ENCODE results near the gene TRIAP1. TPM values are rescaled to one million over a fixed set of nuclear protein-coding genes. Genes with fewer than 3 reads are reported as not detected.

TRIAP1 gene
- total RNA-seq, 4 donors from 2014 or later = 2.4 to 17.0 (median 7.0) TPM

DNA sequence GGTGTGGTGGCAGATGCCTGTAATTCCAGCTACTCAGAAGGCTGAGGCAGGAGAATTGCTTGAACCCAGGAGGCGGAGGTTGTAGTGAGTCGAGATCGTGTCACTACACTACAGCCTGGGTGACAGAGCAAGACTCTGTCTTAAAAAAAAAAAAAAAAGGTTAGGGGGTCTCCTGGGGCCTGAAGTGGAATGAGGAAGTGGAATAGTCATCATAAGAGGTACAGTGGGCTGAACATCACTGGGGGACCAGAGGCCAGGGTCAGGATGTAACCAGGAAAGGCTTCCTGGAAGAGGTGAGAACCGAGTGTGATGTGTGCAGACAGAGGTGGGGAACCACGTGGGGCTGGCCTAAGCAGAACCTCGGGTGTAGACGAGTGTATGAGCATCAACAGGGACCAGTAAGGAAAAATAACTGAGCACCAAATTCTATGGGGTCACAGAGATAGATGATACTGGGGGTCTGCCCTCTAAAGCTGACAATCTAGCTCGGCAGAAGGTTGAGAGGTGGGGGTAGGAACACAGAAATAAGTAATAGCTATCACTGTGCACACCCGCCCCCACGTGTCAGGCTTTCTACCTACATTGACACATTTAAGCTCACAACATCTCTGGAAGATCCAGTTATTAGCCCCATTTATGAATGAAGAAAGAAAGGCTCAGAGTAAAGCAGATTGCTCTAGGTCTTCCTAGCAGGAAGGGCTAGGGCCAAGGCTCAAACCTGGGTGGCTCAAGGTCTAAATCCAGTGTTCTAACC, 13.2 kb downstream of the TRIAP1 start:
- TF ChIP-seq EP300 (IDR thresholded peaks at IDR 0.05) (no peak), POLR2A (IDR thresholded peaks at IDR 0.05) (no peak)
- TF ChIP-seq, protein P1, sequence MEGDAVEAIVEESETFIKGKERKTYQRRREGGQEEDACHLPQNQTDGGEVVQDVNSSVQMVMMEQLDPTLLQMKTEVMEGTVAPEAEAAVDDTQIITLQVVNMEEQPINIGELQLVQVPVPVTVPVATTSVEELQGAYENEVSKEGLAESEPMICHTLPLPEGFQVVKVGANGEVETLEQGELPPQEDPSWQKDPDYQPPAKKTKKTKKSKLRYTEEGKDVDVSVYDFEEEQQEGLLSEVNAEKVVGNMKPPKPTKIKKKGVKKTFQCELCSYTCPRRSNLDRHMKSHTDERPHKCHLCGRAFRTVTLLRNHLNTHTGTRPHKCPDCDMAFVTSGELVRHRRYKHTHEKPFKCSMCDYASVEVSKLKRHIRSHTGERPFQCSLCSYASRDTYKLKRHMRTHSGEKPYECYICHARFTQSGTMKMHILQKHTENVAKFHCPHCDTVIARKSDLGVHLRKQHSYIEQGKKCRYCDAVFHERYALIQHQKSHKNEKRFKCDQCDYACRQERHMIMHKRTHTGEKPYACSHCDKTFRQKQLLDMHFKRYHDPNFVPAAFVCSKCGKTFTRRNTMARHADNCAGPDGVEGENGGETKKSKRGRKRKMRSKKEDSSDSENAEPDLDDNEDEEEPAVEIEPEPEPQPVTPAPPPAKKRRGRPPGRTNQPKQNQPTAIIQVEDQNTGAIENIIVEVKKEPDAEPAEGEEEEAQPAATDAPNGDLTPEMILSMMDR (IDR thresholded peaks at IDR 0.05) = no peak
- Histone ChIP-seq H3K27ac (no peak overlapping the region), H3K4me3 (no peak overlapping the region), H3K36me3 (no peaks in the 10 kb centered on the region), H3K9me3 (no peaks in the 10 kb centered on the region), H3K27me3 (peaks cover 0 to 18% of the 10 kb centered on the region in 2 donors), H3K4me1 (peaks cover 0 to 5% (median 0%) of the 10 kb centered on the region in 4 donors)
- no peak for DNase-seq (ENCODE audit: low spot score in 2 of 2)
- WGBS, 2 donors = 55 to 62% methylated on average over 10 of the region's 10 CpGs

DNA sequence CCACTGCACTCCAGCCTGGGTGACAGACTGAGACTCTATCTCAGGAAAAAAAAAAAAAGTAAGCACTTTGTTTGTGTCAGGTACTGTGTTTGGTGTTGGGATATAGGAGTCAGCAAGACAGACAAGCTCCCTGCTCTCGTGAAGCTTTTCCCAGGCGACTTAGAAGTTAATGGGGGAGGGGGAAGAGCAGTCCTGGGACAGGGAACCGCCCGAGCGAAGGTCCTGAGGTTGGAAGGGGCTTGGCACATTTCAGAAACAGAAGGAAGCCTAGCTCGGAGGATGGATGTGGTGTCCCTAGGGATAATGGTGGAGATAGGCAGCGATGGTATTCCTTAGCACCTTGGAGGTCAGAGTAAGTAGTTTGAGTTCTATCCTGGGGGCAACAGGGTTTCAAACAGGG, 16.8 kb downstream of the TRIAP1 start:
- Histone ChIP-seq H3K4me1 (no peaks in the 10 kb centered on the region), H3K27me3 (peaks cover 0 to 20% of the 10 kb centered on the region in 2 donors), H3K27ac (no peak overlapping the region), H3K4me3 (no peak overlapping the region), H3K9me3 (no peaks in the 10 kb centered on the region), H3K36me3 (no peaks in the 10 kb centered on the region)
- DNase-seq (ENCODE audit: low spot score in 2 of 2) = no peak
- TF ChIP-seq, protein P1 (IDR thresholded peaks at IDR 0.05) = no peak
- TF ChIP-seq EP300 (IDR thresholded peaks at IDR 0.05) (no peak), POLR2A (IDR thresholded peaks at IDR 0.05) (no peak)
- WGBS, 2 donors = 55 to 56% methylated on average over 7 of the region's 7 CpGs

DNA sequence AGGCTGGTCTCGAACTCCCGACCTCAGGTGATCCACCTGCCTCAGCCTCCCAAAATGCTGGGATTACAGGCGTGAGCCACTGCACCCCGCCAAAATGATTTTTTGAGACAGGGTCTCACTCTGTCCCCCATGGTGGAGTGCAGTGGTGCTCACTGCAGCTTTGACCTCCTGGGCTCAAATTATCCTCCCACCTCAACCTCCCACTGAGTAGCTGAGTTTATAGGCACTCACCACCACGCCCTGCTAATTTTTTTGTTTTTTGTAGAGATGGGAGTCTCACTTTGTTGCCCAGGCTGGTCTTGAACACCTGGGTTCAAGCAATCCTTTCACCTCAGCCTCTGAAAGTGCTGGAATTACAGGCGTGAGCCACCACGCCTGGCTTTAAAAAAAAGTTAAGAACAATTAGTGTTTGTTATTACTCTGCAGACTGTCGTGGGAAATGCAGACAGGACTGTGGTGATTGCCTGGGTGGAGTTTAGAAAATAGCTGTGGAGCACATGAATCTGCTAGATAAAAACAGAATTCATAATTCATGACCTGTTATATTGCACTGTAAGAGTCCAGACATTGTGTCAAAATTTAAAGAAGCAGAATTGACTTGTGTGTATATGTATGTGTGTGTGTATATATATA, 17.5 kb downstream of the TRIAP1 start:
- Histone ChIP-seq H3K4me1 (no peaks in the 10 kb centered on the region), H3K9me3 (no peaks in the 10 kb centered on the region), H3K4me3 (no peak overlapping the region), H3K36me3 (no peaks in the 10 kb centered on the region), H3K27ac (no peak overlapping the region), H3K27me3 (peaks cover 0 to 20% of the 10 kb centered on the region in 2 donors)
- TF ChIP-seq, protein P1 (IDR thresholded peaks at IDR 0.05) = no peak
- TF ChIP-seq EP300 (IDR thresholded peaks at IDR 0.05) = no peak
- TF ChIP-seq POLR2A (IDR thresholded peaks at IDR 0.05) = no peak
- DNase-seq (ENCODE audit: low spot score in 2 of 2) = no peak
- WGBS, 2 donors = 54 to 59% methylated on average over 8 of the region's 8 CpGs

DNA sequence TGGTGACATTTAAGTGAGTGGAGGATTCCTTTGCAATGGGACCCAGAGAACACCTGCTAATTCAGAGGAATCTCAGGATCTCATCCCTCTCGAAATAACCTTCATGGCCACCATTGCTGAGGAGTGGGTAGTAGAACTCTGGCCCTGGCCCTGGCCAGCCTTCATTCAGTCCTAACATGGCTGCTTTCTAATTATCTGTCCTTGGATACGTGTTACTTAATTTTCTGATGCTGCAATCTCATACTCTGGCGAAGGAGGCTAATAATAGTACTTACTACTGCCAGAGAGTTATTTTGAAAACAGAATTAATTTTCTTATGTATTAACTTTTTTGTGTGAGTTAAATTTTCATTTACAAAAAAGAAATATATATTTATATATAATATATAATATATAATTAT, 20.4 kb downstream of the TRIAP1 start:
- WGBS, 2 donors = 82 to 83% methylated on average over 3 of the region's 3 CpGs
- Histone ChIP-seq H3K27ac (no peak overlapping the region), H3K36me3 (no peaks in the 10 kb centered on the region), H3K27me3 (peaks cover 0 to 11% of the 10 kb centered on the region in 2 donors), H3K9me3 (no peaks in the 10 kb centered on the region), H3K4me1 (no peaks in the 10 kb centered on the region), H3K4me3 (no peak overlapping the region)
- DNase-seq (ENCODE audit: low spot score in 2 of 2) = no peak
- TF ChIP-seq EP300 (IDR thresholded peaks at IDR 0.05) (no peak), POLR2A (IDR thresholded peaks at IDR 0.05) (no peak)
- TF ChIP-seq, protein P1 (IDR thresholded peaks at IDR 0.05) = no peak

DNA sequence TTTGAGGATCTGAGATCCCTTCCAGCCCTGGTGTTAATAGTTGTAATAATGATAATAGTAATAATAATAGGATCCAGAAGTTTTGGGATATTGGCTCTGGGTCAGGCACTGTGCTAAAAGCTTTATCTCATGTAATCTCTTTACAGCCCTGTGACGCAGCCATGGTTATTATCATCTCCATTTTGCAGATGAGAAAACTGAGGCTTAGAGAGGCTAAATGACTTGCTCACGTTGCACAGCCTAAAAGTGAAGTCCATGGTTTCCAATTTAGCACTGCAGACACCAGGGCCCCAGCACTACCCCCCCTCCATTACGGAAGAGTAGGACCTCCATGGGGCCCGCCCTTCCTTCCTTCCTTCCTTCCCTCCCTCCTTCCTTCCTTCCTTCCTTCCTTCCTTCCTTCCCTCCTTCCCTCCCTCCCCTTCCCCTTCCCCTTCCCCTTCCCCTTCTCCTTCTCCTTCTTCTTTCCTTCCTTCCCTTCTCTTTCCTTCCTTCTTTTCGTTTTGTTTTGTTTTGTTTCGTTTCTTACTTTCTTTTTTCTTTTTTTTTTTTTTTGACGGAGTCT, 23.2 kb downstream of the TRIAP1 start:
- DNase-seq (ENCODE audit: low spot score in 2 of 2) = no peak
- Histone ChIP-seq H3K4me1 (no peaks in the 10 kb centered on the region), H3K36me3 (no peaks in the 10 kb centered on the region), H3K27ac (no peak overlapping the region), H3K4me3 (no peak overlapping the region), H3K27me3 (peaks cover 0 to 5% of the 10 kb centered on the region in 2 donors), H3K9me3 (no peaks in the 10 kb centered on the region)
- TF ChIP-seq POLR2A (IDR thresholded peaks at IDR 0.05) = no peak
- TF ChIP-seq, protein P1 (IDR thresholded peaks at IDR 0.05) = no peak
- no peak for TF ChIP-seq EP300 (IDR thresholded peaks at IDR 0.05)
- WGBS, 2 donors = 64 to 70% methylated on average over 7 of the region's 7 CpGs
